Measurements from ENCODE around the gene RAMP3. TPM values are rescaled to one million over a fixed set of nuclear protein-coding genes. Genes with fewer than 3 reads are reported as not detected.
A peak's percentile ranks its signal among the peaks of the same experiment; 100 is the strongest.

Gene RAMP3
- total RNA-seq, 2 donors from 2014 or later: not detected

- WGBS, 2 experiments (ENCODE audit: insufficient coverage in 1 of 2, insufficient read length in 1 of 2): 88% methylated on average over 4 of the region's 4 CpGs; no CpG with 5 or more reads in 1 of the 2 experiments
- TF ChIP-seq, protein P1, sequence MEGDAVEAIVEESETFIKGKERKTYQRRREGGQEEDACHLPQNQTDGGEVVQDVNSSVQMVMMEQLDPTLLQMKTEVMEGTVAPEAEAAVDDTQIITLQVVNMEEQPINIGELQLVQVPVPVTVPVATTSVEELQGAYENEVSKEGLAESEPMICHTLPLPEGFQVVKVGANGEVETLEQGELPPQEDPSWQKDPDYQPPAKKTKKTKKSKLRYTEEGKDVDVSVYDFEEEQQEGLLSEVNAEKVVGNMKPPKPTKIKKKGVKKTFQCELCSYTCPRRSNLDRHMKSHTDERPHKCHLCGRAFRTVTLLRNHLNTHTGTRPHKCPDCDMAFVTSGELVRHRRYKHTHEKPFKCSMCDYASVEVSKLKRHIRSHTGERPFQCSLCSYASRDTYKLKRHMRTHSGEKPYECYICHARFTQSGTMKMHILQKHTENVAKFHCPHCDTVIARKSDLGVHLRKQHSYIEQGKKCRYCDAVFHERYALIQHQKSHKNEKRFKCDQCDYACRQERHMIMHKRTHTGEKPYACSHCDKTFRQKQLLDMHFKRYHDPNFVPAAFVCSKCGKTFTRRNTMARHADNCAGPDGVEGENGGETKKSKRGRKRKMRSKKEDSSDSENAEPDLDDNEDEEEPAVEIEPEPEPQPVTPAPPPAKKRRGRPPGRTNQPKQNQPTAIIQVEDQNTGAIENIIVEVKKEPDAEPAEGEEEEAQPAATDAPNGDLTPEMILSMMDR (conservative IDR thresholded peaks at IDR 0.05): no peak
- peaks cover 45% of the 10 kb centered on the region for H3K27me3 Mint-ChIP-seq (ENCODE audit: insufficient read depth)
Measured at GRCh38 chr7:45161138-45161537, 3.5 kb downstream of the RAMP3 start.

DNA sequence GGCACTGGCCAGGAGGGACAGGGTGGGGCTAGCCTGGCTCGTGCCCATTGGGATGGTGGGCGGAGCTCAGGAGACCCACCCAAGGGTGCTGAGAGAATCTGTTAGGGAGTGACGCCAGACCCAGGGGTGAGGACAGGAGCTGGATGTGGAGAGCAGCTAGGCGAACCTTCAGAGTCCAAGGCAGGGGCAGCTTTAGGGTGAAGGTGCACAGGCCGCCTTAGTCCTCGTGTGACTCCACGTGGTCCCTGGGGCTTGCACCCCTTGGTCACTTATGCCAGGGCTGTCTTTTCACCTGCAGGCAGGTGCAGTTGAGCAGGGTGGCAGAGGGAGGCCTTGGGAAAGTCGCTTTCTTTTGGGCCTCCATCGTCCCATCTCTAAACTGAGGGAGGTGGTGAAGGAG lies 4.3 kb downstream of the RAMP3 start:
- Histone ChIP-seq H3K9me3 (ENCODE audit: control insufficient read depth, low read length) (no peaks in the 10 kb centered on the region), H3K4me1 (ENCODE audit: control insufficient read depth, insufficient read depth, low read length) (no peaks in the 10 kb centered on the region), H3K9ac (ENCODE audit: extremely low read depth, low read length, poor library complexity, severe bottlenecking) (no peak overlapping the region), H3K27me3 (ENCODE audit: control insufficient read depth, insufficient read depth, low read length, poor library complexity, severe bottlenecking) (peaks cover 37% of the 10 kb centered on the region), H3K4me3 (ENCODE audit: low read length) (no peak overlapping the region), H3K27ac (ENCODE audit: low read depth, low read length) (no peak overlapping the region), H3K36me3 (ENCODE audit: control insufficient read depth, insufficient read depth, low read length) (no peaks in the 10 kb centered on the region)
- no peak overlapping the region for H3K27ac Mint-ChIP-seq
- no peaks in the 10 kb centered on the region for H3K36me3 Mint-ChIP-seq (ENCODE audit: low read depth)
- H3K9me3 Mint-ChIP-seq: peaks cover 1% of the 10 kb centered on the region
- TF ChIP-seq, protein P1 (conservative IDR thresholded peaks at IDR 0.05): no peak
- no peak overlapping the region for H3K4me3 Mint-ChIP-seq
- WGBS, 2 experiments (ENCODE audit: insufficient coverage in 1 of 2, insufficient read length in 1 of 2): 93% methylated on average over 5 to 9 of the region's 9 CpGs
- H3K27me3 Mint-ChIP-seq (ENCODE audit: insufficient read depth): peaks cover 39% of the 10 kb centered on the region
- peaks cover 2% of the 10 kb centered on the region for H3K4me1 Mint-ChIP-seq
- DNase-seq: peak; percentile 29

More at GRCh38 chr7:45161138-45161537, 3.5 kb downstream of the RAMP3 start:
- H3K4me3 Mint-ChIP-seq: no peak overlapping the region
- H3K9me3 ChIP-seq (ENCODE audit: control insufficient read depth, low read length): no peaks in the 10 kb centered on the region
- peaks cover 44% of the 10 kb centered on the region for H3K27me3 ChIP-seq (ENCODE audit: control insufficient read depth, insufficient read depth, low read length, poor library complexity, severe bottlenecking)
- H3K36me3 ChIP-seq (ENCODE audit: control insufficient read depth, insufficient read depth, low read length): no peaks in the 10 kb centered on the region
- peaks cover 1% of the 10 kb centered on the region for H3K9me3 Mint-ChIP-seq
- no peak overlapping the region for H3K4me3 ChIP-seq (ENCODE audit: low read length)
- no peaks in the 10 kb centered on the region for H3K4me1 ChIP-seq (ENCODE audit: control insufficient read depth, insufficient read depth, low read length)
- H3K27ac ChIP-seq (ENCODE audit: low read depth, low read length): no peak overlapping the region
- H3K27ac Mint-ChIP-seq: no peak overlapping the region
- no peak for DNase-seq
- no peak overlapping the region for H3K9ac ChIP-seq (ENCODE audit: extremely low read depth, low read length, poor library complexity, severe bottlenecking)
- no peaks in the 10 kb centered on the region for H3K36me3 Mint-ChIP-seq (ENCODE audit: low read depth)
- H3K4me1 Mint-ChIP-seq: peaks cover 2% of the 10 kb centered on the region

GRCh38 chr7:45162311-45162845 lies 4.8 kb downstream of the RAMP3 start:
- H3K4me3 Mint-ChIP-seq: no peak overlapping the region
- Histone ChIP-seq H3K27me3 (ENCODE audit: control insufficient read depth, insufficient read depth, low read length, poor library complexity, severe bottlenecking) (peaks cover 32% of the 10 kb centered on the region), H3K4me3 (ENCODE audit: low read length) (no peak overlapping the region), H3K9ac (ENCODE audit: extremely low read depth, low read length, poor library complexity, severe bottlenecking) (no peak overlapping the region), H3K9me3 (ENCODE audit: control insufficient read depth, low read length) (no peaks in the 10 kb centered on the region), H3K27ac (ENCODE audit: low read depth, low read length) (no peak overlapping the region), H3K4me1 (ENCODE audit: control insufficient read depth, insufficient read depth, low read length) (no peaks in the 10 kb centered on the region), H3K36me3 (ENCODE audit: control insufficient read depth, insufficient read depth, low read length) (no peaks in the 10 kb centered on the region)
- no peaks in the 10 kb centered on the region for H3K4me1 Mint-ChIP-seq
- no peak overlapping the region for H3K27ac Mint-ChIP-seq
- 74 to 81% methylated on average over 3 of the region's 3 CpGs for WGBS, 2 experiments (ENCODE audit: insufficient coverage in 1 of 2, insufficient read length in 1 of 2)
- peaks cover 36% of the 10 kb centered on the region for H3K27me3 Mint-ChIP-seq (ENCODE audit: insufficient read depth)
- TF ChIP-seq, protein P1 (conservative IDR thresholded peaks at IDR 0.05): no peak
- no peaks in the 10 kb centered on the region for H3K36me3 Mint-ChIP-seq (ENCODE audit: low read depth)
- H3K9me3 Mint-ChIP-seq: peaks cover 1% of the 10 kb centered on the region
- DNase-seq: peak; percentile 10
